HG02885 (cell line): Measurements from ENCODE around the gene LTBP1.
A peak's percentile ranks its signal among the peaks of the same experiment; 100 is the strongest.
"Not testable (repeated sequence)": the region's sequence is repeated elsewhere in the genome, so short reads cannot be mapped to it uniquely, and the experiment has no call there.

ENCODE experiments used
- ATAC-seq: cut with Tn5 transposase; IDR thresholded peaks from one replicate; pipeline ENCODE4 v1.9.1; 2021; ENCODE audit warnings: mild to moderate bottlenecking; ENCODE audit not compliant: unreplicated experiment, poor library complexity

LTBP1 gene

DNA sequence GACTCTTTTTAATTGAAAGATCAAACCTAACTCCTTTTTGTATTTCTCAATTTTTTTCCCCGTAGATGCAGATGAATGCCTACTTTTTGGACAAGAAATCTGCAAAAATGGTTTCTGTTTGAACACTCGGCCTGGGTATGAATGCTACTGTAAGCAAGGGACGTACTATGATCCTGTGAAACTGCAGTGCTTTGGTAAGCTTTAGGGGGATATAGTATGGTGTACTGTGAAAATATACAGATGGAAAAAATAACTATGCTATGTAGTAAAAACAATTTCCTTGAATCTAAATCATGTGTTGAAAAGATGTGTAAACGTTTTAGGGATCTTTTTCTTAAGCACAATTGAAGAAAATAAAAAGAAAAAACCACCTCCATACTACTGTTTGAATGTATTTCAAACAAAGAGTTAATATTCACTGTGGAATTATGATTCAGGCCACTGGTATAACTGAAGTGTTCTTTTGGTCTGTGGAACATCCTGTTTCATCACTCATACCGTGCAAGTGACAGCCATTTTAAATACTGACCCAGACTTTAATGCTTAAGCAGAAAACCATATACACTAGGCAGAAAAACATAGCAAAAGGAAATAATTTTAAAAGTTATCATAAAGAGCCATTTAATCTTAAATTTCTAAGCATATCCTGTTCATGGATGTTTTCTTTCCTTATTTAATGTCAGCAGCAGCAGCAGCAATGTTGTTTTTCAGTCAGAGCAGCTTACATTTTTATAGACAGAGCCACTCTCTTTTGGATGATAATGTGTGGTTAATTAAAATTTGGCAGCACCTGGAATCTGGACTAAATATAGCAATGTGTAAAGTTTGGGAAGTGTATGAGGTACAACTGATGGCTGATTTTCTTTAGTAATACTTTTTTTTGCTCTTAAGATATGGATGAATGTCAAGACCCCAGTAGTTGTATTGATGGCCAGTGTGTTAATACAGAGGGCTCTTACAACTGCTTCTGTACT is 416.9 kb downstream of the LTBP1 start:
- ATAC-seq: no peak

DNA sequence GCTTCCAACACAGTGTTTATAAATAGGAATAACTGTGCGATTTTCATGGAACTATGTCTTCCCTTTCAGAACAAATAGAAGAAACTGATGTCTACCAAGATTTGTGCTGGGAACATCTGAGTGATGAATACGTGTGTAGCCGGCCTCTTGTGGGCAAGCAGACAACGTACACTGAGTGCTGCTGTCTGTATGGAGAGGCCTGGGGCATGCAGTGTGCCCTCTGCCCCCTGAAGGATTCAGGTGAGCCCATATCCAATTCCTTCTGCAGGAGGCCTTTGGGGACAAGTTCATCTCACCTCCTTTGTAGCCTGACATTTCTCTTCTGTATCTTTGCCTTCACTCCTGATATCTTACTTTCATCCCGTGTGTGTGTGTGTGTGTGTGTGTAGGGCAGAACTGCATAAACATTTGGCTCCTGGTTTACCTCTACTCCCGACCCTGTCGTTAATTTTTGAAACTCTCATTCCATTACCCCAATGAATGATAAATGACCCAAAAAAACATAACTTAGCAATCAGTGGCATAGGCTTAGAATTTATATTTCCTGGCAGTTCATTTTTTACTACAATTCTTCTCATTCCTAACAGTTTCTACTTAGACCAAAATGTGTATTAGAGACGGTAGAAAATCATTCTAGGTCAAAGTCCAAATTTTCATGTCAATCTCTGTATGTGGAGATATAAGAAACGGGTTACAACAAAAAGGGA is 418.7 kb downstream of the LTBP1 start:
- no peak for ATAC-seq

DNA sequence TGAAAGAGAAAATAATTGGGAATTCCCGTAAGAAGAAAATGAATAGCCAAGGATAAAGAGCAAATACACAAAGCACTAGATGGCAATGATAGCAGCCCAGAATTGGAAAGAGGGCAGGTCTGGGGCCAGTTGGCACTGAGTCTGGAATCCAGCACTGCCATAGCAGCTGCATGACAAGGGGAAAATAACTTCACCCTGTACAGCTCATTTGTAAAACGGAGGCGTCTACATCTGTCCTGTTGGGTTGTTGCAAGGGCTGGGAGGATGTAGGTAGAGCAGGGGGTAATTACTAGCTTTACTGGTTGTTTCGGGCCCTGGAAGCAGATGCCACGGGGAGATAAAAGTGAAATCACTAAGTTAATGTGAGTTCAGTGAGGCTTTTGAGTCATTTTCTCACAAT is 419.7 kb downstream of the LTBP1 start:
- ATAC-seq: no peak

DNA sequence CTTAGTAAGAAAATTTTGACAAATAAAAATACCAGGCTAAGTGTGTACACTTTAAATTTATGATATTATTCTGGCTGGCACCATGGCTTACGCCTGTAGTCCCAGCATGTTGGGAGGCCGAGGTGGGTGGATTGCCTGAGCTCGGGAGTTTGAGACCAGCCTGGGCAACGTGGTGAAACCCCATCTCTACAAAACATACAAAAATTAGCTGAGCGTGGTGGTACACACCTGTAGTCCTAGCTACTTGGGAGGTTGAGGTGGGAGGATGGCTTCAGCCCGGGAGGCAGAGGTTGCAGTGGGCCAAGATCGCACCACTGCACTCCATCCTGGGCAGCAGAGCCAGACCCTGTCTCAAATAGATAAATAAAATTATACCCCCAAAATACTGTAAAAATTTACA is 421.8 kb downstream of the LTBP1 start:
- ATAC-seq: not testable (repeated sequence)

DNA sequence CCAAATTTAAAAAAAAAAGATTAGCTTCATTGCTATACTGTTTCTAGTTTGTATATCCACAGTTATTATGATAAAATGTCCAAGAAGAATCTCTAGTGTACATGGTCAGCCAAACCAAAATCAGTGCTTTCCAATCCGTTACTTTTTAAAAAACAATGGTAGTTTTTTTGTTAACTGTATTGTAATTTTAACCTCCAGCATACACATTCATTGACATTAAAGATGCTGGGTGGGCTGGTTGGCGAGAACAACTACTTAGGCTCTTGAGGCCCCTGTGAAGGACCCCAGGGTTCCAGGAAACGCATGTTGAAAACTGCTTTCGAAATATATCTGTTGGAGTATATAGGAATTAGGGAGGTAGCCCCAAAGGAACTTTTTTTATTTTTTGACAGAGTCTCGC is 422.4 kb downstream of the LTBP1 start:
- no peak for ATAC-seq

DNA sequence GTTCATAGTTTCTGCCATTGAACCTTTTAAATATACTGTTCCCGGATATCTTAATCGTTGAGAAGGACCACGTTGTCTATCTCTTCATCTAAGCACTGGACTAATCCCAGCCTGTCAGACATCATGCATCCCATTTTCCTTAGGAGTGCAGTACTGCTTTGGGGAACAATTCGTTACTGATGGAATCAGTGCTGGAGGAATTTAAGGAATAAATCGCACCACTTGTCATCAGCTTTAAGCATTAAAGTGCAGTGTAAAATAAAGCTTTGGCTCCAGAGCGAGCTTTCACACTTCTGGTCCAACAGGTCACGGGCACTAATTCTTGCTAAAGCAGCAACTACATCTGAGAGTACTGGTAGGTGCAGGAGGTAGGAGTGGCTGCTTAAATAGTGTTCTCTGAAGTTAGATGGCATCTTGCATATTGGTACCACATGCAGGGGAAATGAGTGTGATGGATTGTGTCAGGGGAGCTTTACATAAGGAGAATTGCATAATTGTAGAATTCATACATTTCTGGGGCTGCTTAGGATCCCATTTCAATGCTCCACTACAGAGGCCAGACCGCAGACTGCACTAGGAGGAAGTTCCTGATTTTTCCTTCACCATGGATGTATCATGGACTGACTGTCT is 424.0 kb downstream of the LTBP1 start:
- ATAC-seq: no peak

DNA sequence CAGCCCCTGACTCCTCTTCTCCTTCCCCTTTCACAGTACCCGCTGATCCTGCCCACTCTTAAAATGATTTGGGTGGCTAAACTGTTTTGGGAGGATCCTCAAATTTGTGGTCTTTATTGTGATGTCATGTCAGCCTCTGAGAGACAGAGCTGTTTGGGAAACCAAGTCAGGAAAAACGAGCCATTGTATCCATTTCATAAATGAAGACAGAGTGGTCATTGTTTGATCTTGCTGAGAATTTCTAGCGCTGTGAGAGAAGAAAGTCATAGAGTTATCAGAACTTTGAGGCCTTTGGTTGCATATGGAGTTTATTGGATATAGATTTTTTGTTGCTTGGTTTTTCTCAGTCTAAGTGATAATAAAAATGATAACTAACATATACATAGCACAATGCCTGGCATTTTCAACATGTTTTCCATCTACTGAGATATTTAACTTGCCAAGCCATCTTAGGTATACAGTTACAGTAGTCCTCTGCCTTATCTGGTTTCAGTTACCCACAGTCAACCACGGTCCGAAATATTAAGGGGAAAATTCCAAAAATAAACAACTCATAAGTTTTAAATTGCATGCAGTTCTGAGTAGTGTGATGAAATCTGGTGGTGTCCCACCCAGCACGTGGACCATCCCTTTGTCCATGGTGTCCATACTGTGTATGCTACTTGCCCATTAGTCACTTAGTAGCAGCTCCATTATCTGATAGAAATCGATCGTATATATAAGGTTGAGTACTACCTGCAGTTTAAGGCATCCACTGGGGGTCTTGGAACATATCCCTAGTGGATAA is 424.7 kb downstream of the LTBP1 start:
- ATAC-seq: no peak

DNA sequence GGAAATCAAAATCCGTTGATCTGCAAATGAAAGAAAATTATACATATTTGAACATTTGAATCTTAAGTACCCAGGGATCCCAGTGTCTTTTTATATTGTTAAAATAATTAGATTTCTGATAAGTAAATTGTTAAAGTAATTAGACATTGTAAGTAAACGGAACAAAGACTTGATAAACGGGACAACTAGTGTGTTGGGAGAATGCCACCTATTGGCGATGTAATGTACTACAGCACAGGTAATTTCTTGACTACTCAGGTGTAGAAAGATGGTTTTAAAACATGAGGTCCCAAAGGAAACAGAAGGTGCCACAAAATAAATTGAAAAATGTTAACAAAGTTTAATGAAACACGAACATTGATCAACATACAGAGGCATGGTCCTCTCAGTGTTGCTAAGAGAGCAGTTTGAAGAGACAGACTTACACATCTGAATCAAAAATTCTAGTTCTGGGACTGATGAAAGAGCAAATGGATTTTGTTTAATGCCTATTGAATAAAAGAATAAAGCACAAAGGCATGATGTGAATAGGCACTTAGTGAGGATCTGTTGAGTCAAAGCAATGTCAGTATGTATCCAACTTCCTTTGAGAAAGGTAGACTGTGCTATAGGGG is 426.3 kb downstream of the LTBP1 start:
- peak; percentile 69 for ATAC-seq

DNA sequence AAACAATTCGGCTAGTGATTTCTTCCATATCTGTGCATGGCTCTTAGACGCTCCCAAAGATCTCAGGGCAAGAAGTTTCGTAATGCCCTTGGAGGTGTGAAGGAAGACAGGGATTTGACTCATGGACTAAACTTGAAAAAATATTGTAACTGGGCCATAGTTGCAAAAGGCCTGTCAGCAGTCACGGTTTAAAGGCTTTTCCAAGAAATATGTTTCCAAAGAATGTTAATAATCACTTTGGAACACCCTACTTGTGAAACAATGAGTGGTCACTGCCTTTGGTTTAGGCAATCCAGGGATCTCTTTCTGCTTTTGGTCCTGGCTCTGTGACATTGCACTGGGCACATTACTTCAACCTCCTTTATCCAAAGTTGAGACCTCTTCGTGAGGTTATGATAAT is 427.2 kb downstream of the LTBP1 start:
- no peak for ATAC-seq

DNA sequence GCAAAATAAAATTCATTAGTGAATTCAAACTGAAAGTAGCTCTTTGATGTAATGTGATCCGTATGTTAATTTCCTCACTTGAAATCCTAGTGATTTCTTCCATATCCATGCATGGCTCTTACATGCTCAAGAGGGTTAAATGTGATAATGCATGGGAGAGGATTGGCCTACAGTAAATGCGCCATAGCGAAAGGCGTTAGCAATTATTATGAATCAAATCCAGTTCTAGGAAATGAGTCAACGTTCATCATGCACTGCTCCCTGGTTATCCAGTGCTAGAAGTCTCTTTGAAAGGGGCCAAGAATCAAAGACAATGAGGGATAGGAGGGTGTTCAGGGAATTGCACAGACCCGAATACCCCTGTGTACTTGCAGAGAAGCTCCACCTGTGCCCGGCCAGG is 428.3 kb downstream of the LTBP1 start:
- ATAC-seq: no peak

DNA sequence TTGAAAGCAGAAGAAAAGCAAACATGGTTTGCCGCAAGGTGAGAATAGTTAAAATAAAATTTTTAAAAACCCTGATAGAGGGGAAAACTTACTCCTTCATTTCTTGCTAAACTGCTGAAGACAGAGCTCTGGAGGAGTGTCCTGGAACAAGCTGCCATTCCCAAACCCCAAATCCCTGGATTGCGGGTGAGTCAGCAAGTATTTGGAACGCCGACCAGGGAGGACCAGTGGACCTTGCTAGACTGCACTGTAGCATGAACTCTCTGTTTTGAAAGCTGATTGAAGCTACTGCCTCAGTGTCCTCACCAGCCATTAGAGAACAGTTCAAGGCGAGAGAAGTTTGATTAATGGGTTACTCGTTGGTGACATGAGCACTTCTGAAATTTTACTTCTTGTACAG is 430.3 kb downstream of the LTBP1 start:
- ATAC-seq: no peak

DNA sequence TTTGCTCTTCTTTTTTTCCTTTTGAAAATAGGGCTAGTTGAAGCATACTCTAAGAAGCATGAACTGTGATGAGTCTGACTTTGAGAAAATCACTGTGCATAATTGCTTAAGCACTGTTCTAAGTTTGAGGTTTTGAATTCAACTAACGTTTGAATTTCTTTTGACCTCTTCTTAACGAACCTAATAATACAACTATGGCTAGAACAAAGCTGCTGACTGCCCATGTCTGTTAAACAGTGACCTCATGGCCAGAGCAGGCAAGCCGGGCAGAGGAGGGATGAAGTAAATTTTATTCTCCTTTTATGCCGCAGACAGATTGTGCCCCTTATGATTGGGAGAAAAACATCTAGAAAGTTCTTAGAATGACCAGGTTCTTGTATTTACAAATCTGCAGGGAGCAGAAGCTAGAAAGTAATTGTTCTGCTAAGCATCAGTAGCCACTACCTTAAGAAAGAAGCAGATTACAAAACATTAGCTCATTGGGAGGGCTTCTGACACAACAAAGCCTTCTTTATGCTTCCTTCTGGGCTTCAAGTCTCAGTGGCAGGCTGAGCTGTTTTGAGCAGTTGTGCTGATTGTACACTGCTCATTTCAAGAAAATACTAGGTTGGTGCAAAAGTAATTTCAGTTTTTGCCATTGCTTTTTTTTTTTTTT is 431.9 kb downstream of the LTBP1 start:
- ATAC-seq: no peak

DNA sequence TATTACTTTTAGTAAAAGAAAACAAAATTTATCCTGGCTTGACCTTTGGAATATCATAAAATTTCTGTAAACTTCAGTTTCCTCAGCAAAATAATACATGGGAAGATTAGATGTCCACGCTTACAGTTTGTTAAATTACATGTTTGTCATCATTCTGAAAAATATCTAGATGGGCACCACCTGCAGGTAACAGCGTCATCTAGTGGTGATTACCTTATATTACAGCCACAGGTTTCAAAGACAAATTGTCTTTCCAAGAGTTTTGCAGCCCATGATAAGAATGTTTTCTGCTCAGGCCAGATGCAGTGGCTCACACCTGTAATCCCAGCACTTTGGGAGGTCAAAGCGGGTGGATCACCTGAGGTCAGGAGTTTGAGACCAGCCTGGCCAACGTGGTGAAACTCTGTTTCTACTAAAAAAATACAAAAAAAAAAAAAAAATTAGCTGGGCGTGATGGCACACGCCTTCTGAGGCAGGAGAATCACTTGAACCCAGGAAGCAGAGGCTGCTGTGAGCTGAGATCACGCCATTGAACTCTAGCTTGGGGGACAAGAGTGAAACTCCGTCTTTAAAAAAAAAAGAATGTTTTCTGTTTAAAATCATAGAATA is 433.4 kb downstream of the LTBP1 start:
- no peak for ATAC-seq

DNA sequence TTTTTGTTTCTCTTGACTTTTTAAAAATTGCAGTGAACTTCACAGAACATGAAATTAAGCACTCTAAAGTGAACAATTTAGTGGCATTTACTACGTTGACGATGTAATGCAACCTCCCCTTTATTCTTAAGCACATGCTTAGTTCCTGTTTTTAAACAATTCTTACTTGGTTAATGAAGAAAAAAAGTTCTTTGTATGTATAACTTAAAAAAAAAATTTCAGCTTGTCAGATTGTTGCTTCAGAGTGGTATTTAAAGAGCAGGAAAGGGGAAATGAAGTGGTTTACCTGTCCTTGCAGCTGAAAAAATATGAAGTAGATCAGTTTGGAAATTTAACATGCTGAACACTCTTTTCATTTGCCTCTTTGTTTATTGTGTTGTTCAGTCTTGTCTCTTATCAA is 434.0 kb downstream of the LTBP1 start:
- ATAC-seq: no peak

DNA sequence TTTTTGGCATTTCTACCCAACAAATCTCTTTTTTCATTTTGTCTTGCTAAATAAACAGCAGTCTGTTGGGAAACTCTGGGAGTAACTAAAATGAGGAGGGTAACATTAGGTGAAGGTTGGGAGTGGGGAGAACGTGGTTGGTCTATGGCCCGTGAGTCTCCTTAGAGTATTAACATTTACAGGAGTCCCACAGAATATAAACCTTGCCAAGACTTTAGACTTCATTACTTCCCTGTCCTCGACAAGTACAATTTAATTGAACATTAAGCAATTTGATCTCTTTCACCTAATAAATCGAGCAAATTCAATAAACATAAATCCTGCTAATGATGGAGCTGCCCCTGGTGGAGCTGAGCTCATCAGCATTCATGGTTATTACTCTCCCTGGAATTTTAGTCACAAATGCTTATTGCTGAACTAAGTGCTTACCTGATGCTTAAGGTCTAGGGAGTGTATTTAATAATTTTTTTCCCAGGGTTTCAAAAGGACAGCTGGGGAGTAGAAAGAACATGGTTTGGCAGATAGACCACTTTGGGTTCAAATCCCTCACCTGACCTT is 434.6 kb downstream of the LTBP1 start:
- no peak for ATAC-seq

DNA sequence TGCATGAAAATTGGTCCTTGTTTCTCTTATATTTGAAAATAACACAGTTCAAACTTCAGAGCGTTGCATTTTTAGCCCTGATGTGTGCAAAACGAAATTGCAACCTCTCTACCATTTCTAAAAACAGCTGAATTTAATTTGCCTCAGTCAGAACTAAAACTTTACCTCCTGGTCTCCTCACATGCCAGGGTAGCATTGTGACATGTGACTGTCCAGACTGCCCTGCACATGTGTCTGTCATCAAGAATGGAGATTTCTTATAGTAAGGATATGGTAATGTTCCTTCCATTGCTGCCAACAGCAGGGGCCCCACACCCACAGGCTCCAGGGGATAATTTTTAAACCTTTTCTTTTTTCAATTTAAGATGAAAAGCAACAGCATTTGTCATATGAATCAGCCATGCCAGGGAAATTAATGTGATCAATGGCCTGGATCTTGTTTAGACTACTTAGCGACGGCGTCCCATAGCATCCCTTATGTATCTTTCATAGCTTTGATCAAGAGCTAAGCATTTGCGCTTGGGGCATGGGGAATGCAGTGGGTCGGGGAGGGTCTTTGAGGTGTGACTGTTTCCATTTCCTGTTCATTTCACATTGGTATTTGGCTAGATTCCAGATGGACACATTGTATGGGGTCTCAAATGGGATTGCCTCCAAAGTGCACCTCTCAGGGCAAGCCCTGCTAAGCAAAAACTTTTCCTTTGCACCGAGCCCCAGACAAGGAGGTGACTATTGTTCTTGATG is 437.3 kb downstream of the LTBP1 start:
- ATAC-seq: no peak

DNA sequence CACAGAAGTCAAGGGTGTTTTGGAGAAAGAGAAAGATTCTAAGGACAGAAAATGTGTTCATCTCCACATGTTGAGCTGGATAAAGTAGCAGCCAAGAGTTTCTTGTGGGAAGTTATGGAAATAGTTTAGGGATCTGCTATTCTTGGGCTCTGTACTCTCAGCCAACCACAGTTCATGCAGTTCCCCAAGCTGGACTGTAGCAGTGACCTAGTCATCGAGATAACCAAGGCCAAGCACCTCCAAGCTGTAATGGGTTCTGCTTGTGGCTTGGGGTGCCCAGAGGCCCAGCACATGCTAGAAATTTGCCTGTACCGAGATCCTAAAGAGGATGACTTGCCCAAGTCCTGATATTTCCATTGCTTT is 437.8 kb downstream of the LTBP1 start:
- ATAC-seq: no peak

DNA sequence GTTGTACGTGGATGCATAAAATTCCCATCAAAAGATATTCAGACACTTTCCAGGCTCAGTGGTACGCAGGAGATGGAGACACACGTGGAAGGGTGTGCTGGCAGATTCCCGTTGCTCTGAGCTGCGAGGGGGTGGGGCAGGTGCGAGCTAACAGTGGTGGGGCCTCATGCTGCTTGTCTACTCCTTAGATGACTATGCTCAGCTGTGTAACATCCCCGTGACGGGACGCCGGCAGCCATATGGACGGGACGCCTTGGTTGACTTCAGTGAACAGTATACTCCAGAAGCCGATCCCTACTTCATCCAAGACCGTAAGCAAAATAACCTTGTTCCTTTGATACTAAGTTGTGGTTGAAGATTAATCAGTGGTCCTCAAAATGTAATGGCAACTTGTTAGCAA is 442.2 kb downstream of the LTBP1 start:
- no peak for ATAC-seq
